Right hindlimb (tissue), 1 donor: ENCODE results near the gene TMEM123.
"Not testable (repeated sequence)": the region's sequence is repeated elsewhere in the genome, so short reads cannot be mapped to it uniquely, and the experiment has no call there.

ENCODE experiments used
- DNase-seq: peaks from one replicate; pipeline ENCODE4 v3.0.0-alpha.2; 2018

The TMEM123 gene

GRCh38 chr11:102448869-102449224 is 3.7 kb downstream of the TMEM123 start:
- no peak for DNase-seq

GRCh38 chr11:102447941-102448868 is 4.4 kb downstream of the TMEM123 start:
- no peak for DNase-seq

- DNase-seq: no peak
Observed at GRCh38 chr11:102447193-102447592, 5.4 kb downstream of the TMEM123 start.

DNA sequence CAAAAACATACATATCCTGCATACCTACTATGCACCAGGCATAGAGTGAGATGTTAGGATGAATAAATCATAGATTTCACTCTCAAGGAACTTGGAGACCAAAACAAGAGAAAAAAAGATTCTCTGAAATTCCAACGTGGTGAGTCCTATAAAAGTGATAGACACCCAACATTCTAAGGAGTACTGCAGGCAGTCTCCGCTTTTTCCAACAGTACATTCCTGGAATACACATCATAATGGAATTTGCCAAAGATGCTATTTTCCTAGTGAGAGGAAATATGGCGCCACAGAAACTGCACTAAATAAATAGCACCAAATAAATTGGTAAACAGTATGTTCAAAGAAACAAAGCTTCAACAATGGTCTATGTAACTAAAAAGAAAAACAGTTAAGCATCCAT is 6.0 kb downstream of the TMEM123 start:
- no peak for DNase-seq

- DNase-seq: not testable (repeated sequence)
Observed at GRCh38 chr11:102444693-102445092, 7.9 kb downstream of the TMEM123 start.

- DNase-seq: not testable (repeated sequence)
Observed at GRCh38 chr11:102444142-102444541, 8.4 kb downstream of the TMEM123 start.

GRCh38 chr11:102439063-102439363 is 13.6 kb downstream of the TMEM123 start:
- not testable (repeated sequence) for DNase-seq

DNA sequence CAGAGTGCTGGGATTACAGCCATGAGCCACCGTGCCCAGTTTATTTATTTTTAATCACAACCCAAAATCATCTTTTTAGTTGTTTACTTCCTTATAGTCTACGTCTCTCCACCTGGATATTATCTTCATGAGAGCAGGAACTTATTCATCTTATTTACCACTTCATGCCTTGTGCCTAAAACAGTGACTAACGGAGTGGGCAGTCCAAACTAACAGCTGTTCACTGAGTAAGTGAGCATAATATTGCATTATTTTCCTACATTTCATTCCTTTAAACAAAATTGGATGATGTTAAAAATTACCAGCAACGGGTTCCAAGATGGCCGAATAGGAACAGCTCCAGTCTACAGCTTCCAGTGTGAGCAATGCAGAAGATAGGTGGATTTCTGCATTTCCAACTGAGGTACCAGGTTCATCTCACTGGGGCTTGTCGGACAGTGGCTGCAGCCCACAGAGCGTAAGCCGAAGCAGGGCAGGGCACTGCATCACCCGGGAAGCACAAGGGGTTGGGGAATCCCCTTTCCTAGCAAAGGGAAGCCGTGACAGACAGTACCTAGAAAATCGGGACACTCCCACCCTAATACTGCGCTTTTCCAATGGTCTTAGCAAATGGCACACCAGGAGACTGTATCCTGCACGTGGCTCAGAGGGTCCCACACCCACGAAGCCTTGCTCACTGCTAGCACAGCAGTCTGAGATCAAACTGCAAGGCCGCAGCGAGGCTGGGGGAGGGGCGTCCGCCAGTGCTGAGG is 14.1 kb downstream of the TMEM123 start:
- no peak for DNase-seq

GRCh38 chr11:102437727-102438126 is 14.8 kb downstream of the TMEM123 start:
- no peak for DNase-seq

DNA sequence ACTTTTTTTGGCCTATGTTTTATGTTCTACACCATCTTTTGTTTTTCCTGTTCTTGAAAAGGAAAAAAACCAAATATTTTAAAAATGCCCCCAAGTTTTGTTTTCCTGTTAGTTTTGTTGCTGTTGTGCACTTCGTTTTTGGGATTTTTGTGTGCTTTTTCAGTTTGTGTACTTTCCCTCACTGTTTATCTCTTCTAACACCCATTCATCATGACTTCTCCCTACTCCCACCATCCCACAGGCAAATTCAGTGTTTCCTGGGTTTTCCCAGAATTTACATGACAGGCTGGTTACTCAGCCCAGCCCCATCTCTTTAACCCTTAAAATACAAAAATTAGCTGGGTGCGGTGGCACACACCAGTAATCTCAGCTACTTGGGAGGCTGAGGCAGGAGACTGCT is 15.6 kb downstream of the TMEM123 start:
- DNase-seq: no peak

DNA sequence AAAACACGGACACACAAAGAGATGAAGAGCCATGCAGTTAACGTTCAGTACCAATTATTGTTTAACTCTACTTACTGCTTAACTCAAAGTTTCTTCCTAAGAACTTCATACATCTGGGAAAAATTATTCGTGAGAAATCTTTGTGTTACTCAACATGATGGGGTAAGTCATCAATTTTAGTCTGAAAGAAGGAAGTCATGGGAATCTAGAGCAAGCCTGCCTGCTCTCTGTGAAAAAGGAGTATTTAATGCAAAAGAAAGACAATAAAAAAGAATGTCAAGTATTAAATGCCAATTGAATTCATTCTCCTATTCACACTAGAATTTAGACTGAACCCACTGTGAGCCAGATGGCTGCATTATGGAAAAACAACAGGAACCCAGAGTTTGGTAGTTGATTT is 16.0 kb downstream of the TMEM123 start:
- no peak for DNase-seq

DNA sequence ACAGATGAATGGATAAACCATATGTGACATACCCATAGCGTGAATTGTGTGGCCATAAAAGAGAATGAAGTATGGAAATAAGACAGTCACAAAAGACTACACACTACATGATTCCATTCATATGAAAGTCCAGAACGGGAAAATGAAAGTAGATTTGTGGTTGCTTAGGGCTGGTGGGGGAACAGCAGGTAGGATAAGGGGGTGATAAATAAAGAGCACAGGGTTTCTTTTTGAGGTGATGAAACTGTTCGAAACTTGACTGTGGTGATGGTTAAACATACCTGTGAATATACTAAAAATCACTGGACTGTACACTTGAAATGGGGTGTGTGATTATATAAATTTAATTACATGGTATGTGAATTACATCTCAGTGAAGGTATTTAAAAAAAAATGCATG is 16.9 kb downstream of the TMEM123 start:
- no peak for DNase-seq

- not testable (repeated sequence) for DNase-seq
Observed at GRCh38 chr11:102433571-102433970, 19.0 kb downstream of the TMEM123 start.

- DNase-seq: not testable (repeated sequence)
Observed at GRCh38 chr11:102432560-102432959, 20.0 kb downstream of the TMEM123 start.

- no peak for DNase-seq
Observed at GRCh38 chr11:102431404-102431803, 21.2 kb downstream of the TMEM123 start.

GRCh38 chr11:102430158-102430836 is 22.3 kb downstream of the TMEM123 start:
- DNase-seq: no peak

DNA sequence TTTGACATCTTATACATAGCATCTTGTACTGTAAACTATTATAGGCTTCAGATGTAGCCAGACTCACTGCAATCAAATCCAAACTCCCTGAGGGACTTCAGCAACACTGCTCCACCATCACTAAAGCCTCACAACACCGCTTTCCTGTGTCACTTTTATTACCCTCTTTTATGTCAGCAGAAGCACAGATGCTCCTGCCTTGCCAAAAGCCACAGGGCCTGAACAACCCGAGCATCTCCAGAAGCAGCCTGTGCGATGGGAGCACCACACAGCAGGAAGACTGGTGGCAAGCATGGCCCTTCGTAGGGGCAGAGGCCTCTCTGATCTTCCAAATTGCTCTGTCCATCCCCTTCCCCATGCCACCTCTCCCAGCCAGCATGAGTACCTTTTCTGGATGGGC is 22.9 kb downstream of the TMEM123 start:
- DNase-seq: no peak

DNA sequence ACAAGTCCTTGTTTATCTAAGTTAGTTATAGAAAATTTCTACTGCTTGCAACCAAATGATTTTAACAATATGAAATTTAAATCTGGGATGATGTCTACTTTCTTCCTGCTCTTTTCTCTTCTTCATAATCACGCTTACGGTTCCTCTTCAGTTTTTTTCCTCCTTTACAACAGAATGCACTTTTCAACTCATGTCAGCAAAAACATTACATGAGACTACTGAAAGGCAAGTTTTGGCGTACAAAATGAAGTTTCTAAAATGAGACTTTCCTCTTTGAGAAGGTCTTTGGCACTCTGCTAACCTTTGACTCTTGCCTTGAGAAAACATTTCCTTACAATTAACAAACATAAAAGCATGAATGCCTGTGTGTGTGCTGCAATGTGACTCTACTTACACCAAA is 23.3 kb downstream of the TMEM123 start:
- no peak for DNase-seq

GRCh38 chr11:102428696-102429095 is 23.9 kb downstream of the TMEM123 start:
- no peak for DNase-seq

DNA sequence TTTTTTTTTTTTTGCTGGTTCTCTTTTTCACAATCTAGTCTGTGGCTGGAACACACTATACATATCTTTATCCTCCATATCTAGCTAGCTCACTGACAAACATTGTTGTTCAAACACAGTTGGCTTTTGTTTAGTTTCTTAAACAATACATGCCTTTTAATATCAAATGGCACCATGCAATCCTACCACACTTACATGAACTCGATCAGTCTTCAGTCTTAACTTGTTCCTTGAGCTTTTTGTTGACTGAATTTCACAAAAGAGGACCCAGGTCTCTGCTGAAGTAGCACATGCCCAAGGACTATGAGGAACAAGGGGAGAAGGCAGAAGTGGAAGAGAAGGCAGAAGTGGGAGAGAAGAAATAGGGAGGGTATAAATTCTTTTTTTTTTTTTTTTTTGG is 25.5 kb downstream of the TMEM123 start:
- no peak for DNase-seq

GRCh38 chr11:102426570-102426969 is 26.0 kb downstream of the TMEM123 start:
- DNase-seq: no peak

DNA sequence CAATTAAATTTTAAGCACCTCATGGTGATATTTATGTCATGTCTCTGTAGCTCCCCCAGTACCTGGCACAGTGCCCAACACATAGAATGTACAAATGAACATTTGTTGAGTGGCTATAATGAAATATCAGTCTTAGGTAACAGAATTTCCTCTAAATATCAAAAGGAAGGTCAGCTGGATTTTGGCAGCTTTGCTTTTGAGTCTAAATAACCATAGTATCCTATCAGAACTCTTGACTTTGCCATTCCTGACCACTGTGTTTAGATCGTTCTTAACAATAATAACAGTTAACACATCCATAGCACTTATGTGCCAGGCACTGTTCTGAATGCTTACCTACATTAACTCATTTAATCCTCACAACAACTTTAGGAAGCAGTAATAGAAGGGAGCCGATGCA is 26.6 kb downstream of the TMEM123 start:
- DNase-seq: no peak

DNA sequence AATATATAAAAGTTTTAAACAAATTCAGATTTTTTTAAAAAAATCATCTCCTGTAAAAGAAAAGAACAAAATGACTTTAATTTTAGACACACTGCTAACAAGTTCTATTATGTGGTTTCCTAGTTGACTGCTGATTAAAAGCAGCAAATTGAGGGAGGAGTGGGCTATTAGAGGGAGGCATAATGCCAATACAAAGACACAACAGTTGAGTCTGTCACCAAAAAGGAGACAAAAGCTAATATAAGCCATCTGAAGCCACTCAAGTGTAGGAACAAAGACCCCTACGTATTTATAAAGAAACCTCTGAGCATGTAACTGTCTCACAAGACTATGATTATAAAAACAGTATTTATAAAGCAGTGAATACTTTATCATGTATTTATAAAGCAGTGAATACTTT is 28.6 kb downstream of the TMEM123 start:
- DNase-seq: no peak
